Measurements from ENCODE around the gene ARID2.

Gene ARID2

GRCh38 chr12:45760333-45760732 is 30.8 kb downstream of the ARID2 start:
- no peak overlapping the region for H3K4me3 ChIP-seq (ENCODE audit: low read length)
- no peak for DNase-seq (ENCODE audit: low read depth)
- no peak for TF ChIP-seq CTCF (conservative IDR thresholded peaks at IDR 0.05; ENCODE audit: low read length)

- DNase-seq (ENCODE audit: low read depth): peak; percentile 48
- no peak overlapping the region for H3K4me3 ChIP-seq (ENCODE audit: low read length)
- peak; percentile 78 for TF ChIP-seq CTCF (conservative IDR thresholded peaks at IDR 0.05; ENCODE audit: low read length)
Observed at GRCh38 chr12:45762185-45763110, 32.9 kb downstream of the ARID2 start.

- H3K4me3 ChIP-seq (ENCODE audit: low read length): no peak overlapping the region
- no peak for TF ChIP-seq CTCF (conservative IDR thresholded peaks at IDR 0.05; ENCODE audit: low read length)
- DNase-seq (ENCODE audit: low read depth): no peak
Observed at GRCh38 chr12:45763381-45763780, 33.9 kb downstream of the ARID2 start.

- TF ChIP-seq CTCF (conservative IDR thresholded peaks at IDR 0.05; ENCODE audit: low read length): no peak
- no peak for DNase-seq (ENCODE audit: low read depth)
- H3K4me3 ChIP-seq (ENCODE audit: low read length): no peak overlapping the region
Observed at GRCh38 chr12:45768194-45768593, 38.7 kb downstream of the ARID2 start.

- H3K4me3 ChIP-seq (ENCODE audit: low read length): no peak overlapping the region
- DNase-seq (ENCODE audit: low read depth): no peak
- TF ChIP-seq CTCF (conservative IDR thresholded peaks at IDR 0.05; ENCODE audit: low read length): no peak
Observed at GRCh38 chr12:45773747-45774146, 44.2 kb downstream of the ARID2 start.

- DNase-seq (ENCODE audit: low read depth): no peak
- TF ChIP-seq CTCF (conservative IDR thresholded peaks at IDR 0.05; ENCODE audit: low read length): no peak
- no peak overlapping the region for H3K4me3 ChIP-seq (ENCODE audit: low read length)
Observed at GRCh38 chr12:45774508-45775162, 45.1 kb downstream of the ARID2 start.

- no peak for DNase-seq (ENCODE audit: low read depth)
- TF ChIP-seq CTCF (conservative IDR thresholded peaks at IDR 0.05; ENCODE audit: low read length): no peak
- no peak overlapping the region for H3K4me3 ChIP-seq (ENCODE audit: low read length)
Observed at GRCh38 chr12:45775465-45775864, 46.0 kb downstream of the ARID2 start.

All from AG10803 (cell line).